ENCODE measurements around the gene TTC9C.

- TF ChIP-seq CTCF (IDR thresholded peaks at IDR 0.05) (no peak), POLR2A (IDR thresholded peaks at IDR 0.05) (no peak), POLR2AphosphoS5 (IDR thresholded peaks at IDR 0.05) (no peak)
Observed at GRCh38 chr11:62782753-62783152, 54.5 kb downstream of the TTC9C start.

Data from prostate gland (tissue), 2 donors.